Ascending aorta (tissue), 2 donors: ENCODE data around the gene KMT2A. TPM values are rescaled to one million over a fixed set of nuclear protein-coding genes. Genes with fewer than 3 reads are reported as not detected.

Experiments
- DNase-seq, 2 donors: peaks; one replicate each; pipeline ENCODE4 v3.0.0-alpha.2; 2019; ENCODE audit warnings: low spot score in 2 of 2
- H3K27ac ChIP-seq, 2 donors: fragments of 200-600 bp; sonication (generic); one replicate each; pipeline ENCODE4 v1.5.1; 2016 to 2017; ENCODE audit warnings: mild to moderate bottlenecking in 1 of 2
- H3K27me3 ChIP-seq: fragments of 200-600 bp; sonication (generic); one replicate; pipeline ENCODE4 v1.5.1; 2017
- H3K36me3 ChIP-seq, 2 donors: fragments of 200-600 bp; sonication (generic); one replicate each; pipeline ENCODE4 v1.5.1; 2016
- H3K4me1 ChIP-seq, 2 donors: fragments of 200-600 bp; sonication (generic); one replicate each; pipeline ENCODE4 v1.5.1; 2016 to 2017; ENCODE audit warnings: mild to moderate bottlenecking in 1 of 2
- H3K4me3 ChIP-seq, 2 donors: fragments of 200-600 bp; sonication (generic); one replicate each; pipeline ENCODE4 v1.5.1; 2016 to 2017; ENCODE audit warnings: mild to moderate bottlenecking in 1 of 2
- H3K9me3 ChIP-seq, 2 donors: fragments of 200-600 bp; sonication (generic); one replicate each; pipeline ENCODE4 v1.5.1; 2016
- intact Hi-C: fragments of 100-400 bp; cut with DNase I; formaldehyde crosslinking; loops from one replicate; pipeline ENCODE4 v1.15.1; 2023
- total RNA-seq: library from RNA; depleted of rRNA; stranded (reverse); fragments of >200 nt; gene quantifications from one replicate; pipeline ENCODE4 v1.1.0, GENCODE V29; 2016
- TF ChIP-seq, protein P1 (sequence below), 3 experiments: fragments of 200-600 bp in 2 of 3; fragments of 450-650 bp in 1 of 3; sonication (generic) in 2 of 3; IDR thresholded peaks; one replicate each; pipeline ENCODE4 v1.5.1; 2016 to 2019; ENCODE audit warnings: antibody characterized with exemption in 3 of 3, mild to moderate bottlenecking in 1 of 3, moderate library complexity in 1 of 3

Gene KMT2A
- total RNA-seq, 1 donor from 2014 or later = 61.3 TPM

GRCh38 chr11:118427707-118428106 is 8.6 kb upstream of the KMT2A start:
- Histone ChIP-seq H3K27ac (no peak overlapping the region), H3K27me3 (no peaks in the 10 kb centered on the region), H3K9me3 (no peaks in the 10 kb centered on the region), H3K36me3 (no peaks in the 10 kb centered on the region), H3K4me3 (no peak overlapping the region), H3K4me1 (no peaks in the 10 kb centered on the region)
- intact Hi-C loops = no loop called here
- TF ChIP-seq, protein P1, sequence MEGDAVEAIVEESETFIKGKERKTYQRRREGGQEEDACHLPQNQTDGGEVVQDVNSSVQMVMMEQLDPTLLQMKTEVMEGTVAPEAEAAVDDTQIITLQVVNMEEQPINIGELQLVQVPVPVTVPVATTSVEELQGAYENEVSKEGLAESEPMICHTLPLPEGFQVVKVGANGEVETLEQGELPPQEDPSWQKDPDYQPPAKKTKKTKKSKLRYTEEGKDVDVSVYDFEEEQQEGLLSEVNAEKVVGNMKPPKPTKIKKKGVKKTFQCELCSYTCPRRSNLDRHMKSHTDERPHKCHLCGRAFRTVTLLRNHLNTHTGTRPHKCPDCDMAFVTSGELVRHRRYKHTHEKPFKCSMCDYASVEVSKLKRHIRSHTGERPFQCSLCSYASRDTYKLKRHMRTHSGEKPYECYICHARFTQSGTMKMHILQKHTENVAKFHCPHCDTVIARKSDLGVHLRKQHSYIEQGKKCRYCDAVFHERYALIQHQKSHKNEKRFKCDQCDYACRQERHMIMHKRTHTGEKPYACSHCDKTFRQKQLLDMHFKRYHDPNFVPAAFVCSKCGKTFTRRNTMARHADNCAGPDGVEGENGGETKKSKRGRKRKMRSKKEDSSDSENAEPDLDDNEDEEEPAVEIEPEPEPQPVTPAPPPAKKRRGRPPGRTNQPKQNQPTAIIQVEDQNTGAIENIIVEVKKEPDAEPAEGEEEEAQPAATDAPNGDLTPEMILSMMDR (IDR thresholded peaks at IDR 0.05) = no peak
- DNase-seq = no peak

- no peak overlapping the region for H3K27ac ChIP-seq
- no peak overlapping the region for H3K4me3 ChIP-seq
- TF ChIP-seq, protein P1 (IDR thresholded peaks at IDR 0.05) = no peak
- no peaks in the 10 kb centered on the region for H3K36me3 ChIP-seq
- DNase-seq = no peak
- no peaks in the 10 kb centered on the region for H3K27me3 ChIP-seq
- intact Hi-C loops = loop anchor here (10.0 kb wide), 1 partner anchor 674 kb away; the partner anchor contains the start of genes C2CD2L and DPAGT1
- H3K4me1 ChIP-seq = peaks cover 0 to 3% of the 10 kb centered on the region in 2 donors
- no peaks in the 10 kb centered on the region for H3K9me3 ChIP-seq
These were observed 5.3 kb upstream of the KMT2A start for GRCh38 chr11:118430956-118431355.

GRCh38 chr11:118434123-118434552 is 2.2 kb upstream of the KMT2A start:
- TF ChIP-seq, protein P1 (IDR thresholded peaks at IDR 0.05) = no peak
- no peak for DNase-seq
- H3K4me1 ChIP-seq = peaks cover 3 to 8% of the 10 kb centered on the region in 2 donors
- no peak overlapping the region for H3K27ac ChIP-seq
- H3K9me3 ChIP-seq = no peaks in the 10 kb centered on the region
- intact Hi-C loops = loop anchor here (10.0 kb wide), 1 partner anchor 671 kb away; the partner anchor contains the start of genes C2CD2L and DPAGT1
- peak overlapping the region; percentile 73 to 91 for H3K4me3 ChIP-seq
- no peaks in the 10 kb centered on the region for H3K36me3 ChIP-seq
- H3K27me3 ChIP-seq = no peaks in the 10 kb centered on the region

- peaks cover 3 to 13% of the 10 kb centered on the region in 2 donors for H3K4me1 ChIP-seq
- TF ChIP-seq, protein P1 (IDR thresholded peaks at IDR 0.05) = no peak
- H3K36me3 ChIP-seq = no peaks in the 10 kb centered on the region
- H3K4me3 ChIP-seq = peak overlapping the region; percentile 73 to 91
- H3K27me3 ChIP-seq = no peaks in the 10 kb centered on the region
- no peaks in the 10 kb centered on the region for H3K9me3 ChIP-seq
- peak in 1 of 2 donors; percentile 69 for DNase-seq
- intact Hi-C loops = loop anchor here (5.0 to 10.0 kb wide), 5 partner anchors 188 to 1998 kb away; partner anchors contain the start of genes C2CD2L, DPAGT1, SIDT2 and USP2
- peak overlapping the region; percentile 95 to 96 for H3K27ac ChIP-seq
These were observed 1.6 kb upstream of the KMT2A start for GRCh38 chr11:118434553-118435289.

GRCh38 chr11:118435290-118435892 is 901 bp upstream of the KMT2A start:
- Histone ChIP-seq H3K36me3 (no peaks in the 10 kb centered on the region), H3K9me3 (no peaks in the 10 kb centered on the region), H3K27ac (peak overlapping the region; percentile 95 to 96), H3K27me3 (no peaks in the 10 kb centered on the region), H3K4me1 (peaks cover 3 to 18% of the 10 kb centered on the region in 2 donors), H3K4me3 (peak overlapping the region; percentile 73 to 91)
- TF ChIP-seq, protein P1 (IDR thresholded peaks at IDR 0.05) = no peak
- peak in 1 of 2 donors; percentile 70 for DNase-seq
- intact Hi-C loops = loop anchor here (5.0 to 10.0 kb wide), 5 partner anchors 187 to 1997 kb away; partner anchors contain the start of genes C2CD2L, DPAGT1, SIDT2 and USP2
